SK-N-SH (cell line): ENCODE data around the gene SH3PXD2A. TPM values are rescaled to one million over a fixed set of nuclear protein-coding genes. Genes with fewer than 3 reads are reported as not detected.

Experiments
- CTCF ChIA-PET: fragments of 300-600, 350-600 bp; formaldehyde crosslinking; extraction: SDS; loops from one replicate; lab custom pipeline; 2021; lab: Yijun Ruan, JAX
- POLR2A ChIA-PET: fragments of 350-600 bp; sonication (Branson Sonifier 250); formaldehyde crosslinking; extraction: SDS; loops from one replicate; lab custom pipeline; 2020; ENCODE audit warnings: antibody characterized with exemption, inconsistent platforms; lab: Yijun Ruan, JAX
- DNase-seq: peaks from one replicate; pipeline ENCODE4 v3.0.0; 2012
- H2AFZ ChIP-seq: fragments of 200-600 bp; sonication (generic); 2 replicates; pipeline ENCODE4 v1.8.1; 2016; ENCODE audit warnings: antibody characterized with exemption, mild to moderate bottlenecking, low read depth
- H3F3A ChIP-seq: fragments of 200-600 bp; sonication (generic); replicated peaks from 2 replicates; pipeline ENCODE3; 2016; ENCODE audit warnings: antibody characterized with exemption, mild to moderate bottlenecking; ENCODE audit not compliant: insufficient read depth
- H3K27ac ChIP-seq, 2 experiments: fragments of 200-500 bp in 1 of 2; fragments of 200-600 bp in 1 of 2; sonication (Bioruptor generic) in 1 of 2; sonication (generic), shearing (Covaris generic) in 1 of 2; 2 replicates each; pipeline versions ENCODE4 v1.5.1 to v1.6.1; 2014 to 2016; ENCODE audit warnings: low read depth in 2 of 2, inconsistent platforms in 1 of 2, low read length in 1 of 2, mild to moderate bottlenecking in 1 of 2, mixed read lengths in 1 of 2
- H3K27me3 ChIP-seq: fragments of 200-600 bp; sonication (generic), shearing (Covaris generic); 2 replicates; pipeline ENCODE4 v1.6.1; 2016; ENCODE audit warnings: mixed run types; ENCODE audit not compliant: insufficient read depth
- H3K36me3 ChIP-seq, 2 experiments: fragments of 200-500 bp in 1 of 2; fragments of 200-600 bp in 1 of 2; sonication (Bioruptor generic) in 1 of 2; sonication (generic) in 1 of 2; replicated peaks in 1 of 2; 2 replicates each; pipeline versions ENCODE3 to v1.5.1; 2014 to 2016; ENCODE audit warnings: low read length in 1 of 2, mild to moderate bottlenecking in 1 of 2; ENCODE audit not compliant: insufficient read depth in 2 of 2, control insufficient read depth in 1 of 2
- H3K4me1 ChIP-seq, 2 experiments: fragments of 200-500 bp in 1 of 2; fragments of 200-600 bp in 1 of 2; sonication (Bioruptor generic) in 1 of 2; sonication (generic), shearing (Covaris generic) in 1 of 2; 2 replicates each; pipeline versions ENCODE4 v1.5.1 to v1.6.1; 2014 to 2016; ENCODE audit warnings: low read depth in 1 of 2, low read length in 1 of 2, mixed run types in 1 of 2; ENCODE audit not compliant: insufficient read depth in 2 of 2, control insufficient read depth in 1 of 2
- H3K4me2 ChIP-seq: fragments of 200-600 bp; sonication (generic), shearing (Covaris generic); 2 replicates; pipeline ENCODE4 v1.6.1; 2017; ENCODE audit warnings: mixed run types
- H3K4me3 ChIP-seq, 2 experiments: fragments of 200-500 bp in 1 of 2; fragments of 200-600 bp in 1 of 2; sonication (Bioruptor generic) in 1 of 2; sonication (generic), shearing (Covaris generic) in 1 of 2; 2 replicates each; pipeline versions ENCODE4 v1.5.1 to v1.8.1; 2014 to 2016; ENCODE audit warnings: low read depth in 2 of 2, inconsistent platforms in 1 of 2, low read length in 1 of 2, mild to moderate bottlenecking in 1 of 2, mixed read lengths in 1 of 2, moderate library complexity in 1 of 2
- H3K79me2 ChIP-seq: fragments of 200-600 bp; sonication (generic); 2 replicates; pipeline ENCODE4 v1.8.1; 2017; ENCODE audit warnings: mild to moderate bottlenecking; ENCODE audit not compliant: insufficient read depth
- H3K9ac ChIP-seq: fragments of 200-600 bp; sonication (generic); 2 replicates; pipeline ENCODE4 v1.6.1; 2017; ENCODE audit warnings: mixed run types
- H3K9me2 ChIP-seq: fragments of 200-600 bp; sonication (generic); 2 replicates; pipeline ENCODE4 v1.6.1; 2017; ENCODE audit warnings: mixed run types
- H3K9me3 ChIP-seq: fragments of 200-600 bp; sonication (generic); 2 replicates; pipeline ENCODE4 v1.6.1; 2017; ENCODE audit warnings: mixed run types, mild to moderate bottlenecking, moderate library complexity
- H4K20me1 ChIP-seq: fragments of 200-600 bp; sonication (generic); 2 replicates; pipeline ENCODE4 v1.6.1; 2017; ENCODE audit warnings: mild to moderate bottlenecking, mixed run types; ENCODE audit not compliant: insufficient read depth
- CHD2 ChIP-seq: fragments of 150-350 bp; IDR thresholded peaks from 2 replicates; pipeline ENCODE4 v1.6.1; 2018; ENCODE audit warnings: low read length; ENCODE audit not compliant: partially characterized antibody
- EP300 ChIP-seq, 2 experiments: IDR thresholded peaks; 2 replicates each; pipeline versions ENCODE4 v1.4.0 to v1.6.1; 2012; ENCODE audit warnings: borderline replicate concordance in 1 of 2, low read depth in 1 of 2, low read length in 1 of 2
- EZH2phosphoT487 ChIP-seq: fragments of 200-600 bp; sonication (generic); IDR thresholded peaks from 2 replicates; pipeline ENCODE4 v1.6.1; 2017; ENCODE audit warnings: low read depth, mixed run types, mild to moderate bottlenecking, antibody characterized with exemption, moderate library complexity, borderline replicate concordance
- FOSL2 ChIP-seq: IDR thresholded peaks from 2 replicates; pipeline ENCODE4 v1.4.0; 2012; ENCODE audit warnings: low read depth, mild to moderate bottlenecking, moderate library complexity, borderline replicate concordance
- FOXM1 ChIP-seq: IDR thresholded peaks from 2 replicates; pipeline ENCODE4 v1.4.0; 2012; ENCODE audit warnings: low read depth, mild to moderate bottlenecking
- GABPA ChIP-seq: IDR thresholded peaks from 2 replicates; pipeline ENCODE4 v1.4.0; 2012; ENCODE audit warnings: low read depth, mild to moderate bottlenecking
- GATA2 ChIP-seq: sonication (generic); formaldehyde crosslinking; IDR thresholded peaks from 2 replicates; pipeline ENCODE4 v1.5.0; 2020; ENCODE audit warnings: mild to moderate bottlenecking, missing genetic modification reagents
- JUND ChIP-seq: IDR thresholded peaks from 2 replicates; pipeline ENCODE4 v1.4.0; 2012
- MAX ChIP-seq: IDR thresholded peaks from 2 replicates; pipeline ENCODE4 v1.4.0; 2012; ENCODE audit warnings: low read depth
- MEF2A ChIP-seq: IDR thresholded peaks from 2 replicates; pipeline ENCODE4 v1.4.0; 2012; ENCODE audit warnings: low read depth, borderline replicate concordance
- MXI1 ChIP-seq: IDR thresholded peaks from 2 replicates; pipeline ENCODE4 v1.6.1; 2012; ENCODE audit warnings: mild to moderate bottlenecking, low read depth, low read length, improper control_type of control experiment
- NFIC ChIP-seq: IDR thresholded peaks from 2 replicates; pipeline ENCODE4 v1.4.0; 2012; ENCODE audit warnings: borderline replicate concordance
- POLR2AphosphoS5 ChIP-seq: IDR thresholded peaks from 2 replicates; pipeline ENCODE4 v1.6.1; 2012; ENCODE audit warnings: low read depth, low read length
- RAD21 ChIP-seq: IDR thresholded peaks from 2 replicates; pipeline ENCODE4 v1.6.1; 2012; ENCODE audit warnings: mild to moderate bottlenecking, low read length
- RCOR1 ChIP-seq: fragments of 150-350 bp; IDR thresholded peaks from 2 replicates; pipeline ENCODE4 v1.6.1; 2017; ENCODE audit warnings: antibody characterized with exemption, low read length
- REST ChIP-seq: IDR thresholded peaks from 2 replicates; pipeline ENCODE4 v1.6.1; 2012; ENCODE audit warnings: mild to moderate bottlenecking, low read depth, low read length, moderate library complexity
- RFX5 ChIP-seq: IDR thresholded peaks from 2 replicates; pipeline ENCODE4 v1.6.1; 2012; ENCODE audit warnings: mild to moderate bottlenecking, improper control_type of control experiment, low read length
- SIN3A ChIP-seq: IDR thresholded peaks from 2 replicates; pipeline ENCODE4 v1.6.1; 2012; ENCODE audit warnings: low read depth, mild to moderate bottlenecking, low read length, moderate library complexity, borderline replicate concordance
- SMC3 ChIP-seq: IDR thresholded peaks from 2 replicates; pipeline ENCODE4 v1.6.1; 2012; ENCODE audit warnings: low read depth, low read length, improper control_type of control experiment
- TAF1 ChIP-seq: IDR thresholded peaks from 2 replicates; pipeline ENCODE4 v1.6.1; 2012; ENCODE audit warnings: low read depth, mild to moderate bottlenecking, low read length, moderate library complexity, borderline replicate concordance
- TCF12 ChIP-seq: IDR thresholded peaks from 2 replicates; pipeline ENCODE4 v1.4.0; 2012
- TEAD4 ChIP-seq: IDR thresholded peaks from 2 replicates; pipeline ENCODE4 v1.4.0; 2012; ENCODE audit warnings: mild to moderate bottlenecking, borderline replicate concordance; ENCODE audit not compliant: insufficient read depth
- ZBTB33 ChIP-seq: IDR thresholded peaks from 2 replicates; pipeline ENCODE4 v1.4.0; 2012; ENCODE audit warnings: low read depth, borderline replicate concordance
- WGBS: methylation state at CpG from one replicate; pipeline ENCODE4 v1.1.6; 2017; ENCODE audit warnings: low lambda C conversion rate; 5-methylcytosine and 5-hydroxymethylcytosine counted together
- polyA plus RNA-seq, 3 experiments: library from polyadenylated mRNA; depleted of rRNA; stranded (reverse); fragments of >200 nt; gene quantifications; 2 replicates each; pipeline ENCODE4 v1.2.3, GENCODE V29; 2012
- TF ChIP-seq, protein P1 (sequence below): fragments of 150-350 bp; IDR thresholded peaks from 2 replicates; pipeline ENCODE4 v1.6.1; 2016; ENCODE audit warnings: mild to moderate bottlenecking, low read depth, low read length
- TF ChIP-seq, protein P2 (sequence below): fragments of 200-600 bp; sonication (generic); IDR thresholded peaks from 2 replicates; pipeline ENCODE4 v1.6.1; 2017; ENCODE audit warnings: antibody characterized with exemption, mild to moderate bottlenecking, moderate library complexity

SH3PXD2A gene
- polyA plus RNA-seq, 1 of the 3 experiments (the other 2 are of a cell fraction) = 2.5 TPM

DNA sequence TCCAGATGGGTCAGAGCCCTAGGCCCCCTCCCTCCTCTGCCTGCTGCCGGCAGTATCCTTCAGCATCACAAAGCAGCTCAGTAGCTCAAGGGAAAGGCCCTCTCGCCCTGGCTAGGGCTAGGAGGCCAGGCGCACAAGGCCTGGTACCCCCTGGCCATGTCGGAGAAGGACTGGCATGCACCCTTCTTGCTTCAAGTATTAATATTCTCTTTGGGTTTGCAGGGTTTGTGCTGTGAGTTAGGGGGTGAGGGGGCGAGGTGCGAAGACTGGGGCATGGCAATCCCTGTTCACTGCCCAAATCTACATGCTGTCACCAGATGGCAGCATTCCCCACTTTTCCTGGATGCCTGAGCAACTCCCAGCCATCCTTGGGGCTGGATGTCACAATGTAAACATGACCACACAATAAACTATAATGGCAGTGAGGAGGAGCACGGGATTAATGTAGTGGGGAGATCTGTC is 256.7 kb downstream of the SH3PXD2A start:
- no peak overlapping the region for H3K4me3 ChIP-seq
- no peak overlapping the region for H2AFZ ChIP-seq
- H3K27ac ChIP-seq = peak overlapping the region in 1 of 2 experiments; percentile 25; a peak in 1 of 4 replicates
- H3K9ac ChIP-seq = no peak overlapping the region
- no peaks in the 10 kb centered on the region for H4K20me1 ChIP-seq
- POLR2A ChIA-PET = no interaction called here
- H3K36me3 ChIP-seq = no peaks in the 10 kb centered on the region
- H3K4me1 ChIP-seq = peaks cover 0 to 10% of the 10 kb centered on the region in 2 experiments; a peak in 2 of 4 replicates
- no peaks in the 10 kb centered on the region for H3K79me2 ChIP-seq
- H3K9me2 ChIP-seq = no peaks in the 10 kb centered on the region
- peak; percentile 88 for DNase-seq
- H3K27me3 ChIP-seq = no peaks in the 10 kb centered on the region
- WGBS = 54% methylated on average over 5 of the region's 7 CpGs
- CTCF ChIA-PET = interaction anchor here (0.5 to 9.0 kb wide), 35 partner anchors 9 to 290 kb away, joined by 3 to 129 read pairs (median 4); partner anchors contain the start of gene CALHM1
- H3K4me2 ChIP-seq = no peak overlapping the region
- H3F3A ChIP-seq = no peaks in the 10 kb centered on the region
- TF ChIP-seq MXI1 (peak; percentile 69), SMC3 (peak; percentile 91), MAX (no peak), REST (no peak), GABPA (no peak), TEAD4 (no peak), ZBTB33 (no peak), RAD21 (peak; percentile 93), RCOR1 (no peak), CHD2 (no peak), NFIC (no peak), RFX5 (no peak), MEF2A (no peak), POLR2AphosphoS5 (no peak), GATA2 (CRISPR knock-in tag) (no peak), EZH2phosphoT487 (no peak), FOSL2 (no peak), FOXM1 (no peak), SIN3A (peak; percentile 44; the same call in 1 of the 2 replicates), JUND (no peak), TCF12 (no peak), TAF1 (no peak), EP300 (IDR thresholded peaks at IDR 0.05; ENCODE audit: borderline replicate concordance in 1 of 2, low read depth in 1 of 2, low read length in 1 of 2) (no peak)
- TF ChIP-seq, protein P1, sequence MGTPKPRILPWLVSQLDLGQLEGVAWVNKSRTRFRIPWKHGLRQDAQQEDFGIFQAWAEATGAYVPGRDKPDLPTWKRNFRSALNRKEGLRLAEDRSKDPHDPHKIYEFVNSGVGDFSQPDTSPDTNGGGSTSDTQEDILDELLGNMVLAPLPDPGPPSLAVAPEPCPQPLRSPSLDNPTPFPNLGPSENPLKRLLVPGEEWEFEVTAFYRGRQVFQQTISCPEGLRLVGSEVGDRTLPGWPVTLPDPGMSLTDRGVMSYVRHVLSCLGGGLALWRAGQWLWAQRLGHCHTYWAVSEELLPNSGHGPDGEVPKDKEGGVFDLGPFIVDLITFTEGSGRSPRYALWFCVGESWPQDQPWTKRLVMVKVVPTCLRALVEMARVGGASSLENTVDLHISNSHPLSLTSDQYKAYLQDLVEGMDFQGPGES = no peak
- TF ChIP-seq, protein P2, sequence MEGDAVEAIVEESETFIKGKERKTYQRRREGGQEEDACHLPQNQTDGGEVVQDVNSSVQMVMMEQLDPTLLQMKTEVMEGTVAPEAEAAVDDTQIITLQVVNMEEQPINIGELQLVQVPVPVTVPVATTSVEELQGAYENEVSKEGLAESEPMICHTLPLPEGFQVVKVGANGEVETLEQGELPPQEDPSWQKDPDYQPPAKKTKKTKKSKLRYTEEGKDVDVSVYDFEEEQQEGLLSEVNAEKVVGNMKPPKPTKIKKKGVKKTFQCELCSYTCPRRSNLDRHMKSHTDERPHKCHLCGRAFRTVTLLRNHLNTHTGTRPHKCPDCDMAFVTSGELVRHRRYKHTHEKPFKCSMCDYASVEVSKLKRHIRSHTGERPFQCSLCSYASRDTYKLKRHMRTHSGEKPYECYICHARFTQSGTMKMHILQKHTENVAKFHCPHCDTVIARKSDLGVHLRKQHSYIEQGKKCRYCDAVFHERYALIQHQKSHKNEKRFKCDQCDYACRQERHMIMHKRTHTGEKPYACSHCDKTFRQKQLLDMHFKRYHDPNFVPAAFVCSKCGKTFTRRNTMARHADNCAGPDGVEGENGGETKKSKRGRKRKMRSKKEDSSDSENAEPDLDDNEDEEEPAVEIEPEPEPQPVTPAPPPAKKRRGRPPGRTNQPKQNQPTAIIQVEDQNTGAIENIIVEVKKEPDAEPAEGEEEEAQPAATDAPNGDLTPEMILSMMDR = peak; percentile 80
- no peaks in the 10 kb centered on the region for H3K9me3 ChIP-seq
